NCI-H69 (cell line): ENCODE data around the gene MCHR1.
"Not testable (repeated sequence)": the region's sequence is repeated elsewhere in the genome, so short reads cannot be mapped to it uniquely, and the experiment has no call there.

Source experiments
- DNase-seq: peaks from one replicate; lab custom pipeline; 2025; lab: John Stamatoyannopoulos, UW

Gene MCHR1

DNA sequence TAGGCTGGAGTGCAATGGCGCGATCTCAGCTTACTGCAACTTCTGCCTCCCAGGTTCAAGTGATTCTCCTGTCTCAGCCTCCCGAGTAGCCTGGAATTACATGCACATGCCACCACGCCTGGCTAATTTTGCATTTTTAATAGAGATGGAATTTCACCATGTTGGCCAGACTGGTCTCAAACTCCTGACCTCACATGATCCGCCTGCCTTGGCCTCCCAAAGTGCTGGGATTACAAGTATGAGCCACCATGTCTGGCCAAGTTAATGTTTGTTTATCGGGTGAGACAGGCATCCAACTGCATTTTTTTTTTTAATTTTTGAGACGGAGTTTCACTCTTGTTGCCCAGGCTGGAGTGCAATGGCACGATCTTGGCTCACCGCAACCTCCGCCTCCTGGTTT is 22.6 kb upstream of the MCHR1 start:
- DNase-seq, result not testable (repeated sequence)

DNA sequence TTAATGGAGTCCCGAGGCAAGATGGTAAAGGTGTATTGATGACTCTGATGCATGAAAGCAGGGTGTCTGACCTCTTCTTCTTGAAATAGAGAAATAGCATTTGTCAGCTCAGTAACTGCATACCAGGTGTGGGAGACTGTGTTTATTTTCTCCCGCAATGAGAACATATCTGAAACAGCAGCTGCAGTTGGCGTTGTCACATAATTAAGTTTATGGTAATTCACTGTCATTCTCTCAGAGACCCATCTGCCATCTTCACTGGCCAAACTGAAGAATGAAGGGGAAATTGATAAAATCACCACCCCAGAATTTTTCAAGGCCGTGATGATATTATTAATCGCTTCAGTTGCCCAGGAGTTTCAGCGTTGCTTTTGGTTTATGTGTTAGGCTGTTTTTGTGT is 20.1 kb upstream of the MCHR1 start:
- peak; percentile 84 for DNase-seq

DNA sequence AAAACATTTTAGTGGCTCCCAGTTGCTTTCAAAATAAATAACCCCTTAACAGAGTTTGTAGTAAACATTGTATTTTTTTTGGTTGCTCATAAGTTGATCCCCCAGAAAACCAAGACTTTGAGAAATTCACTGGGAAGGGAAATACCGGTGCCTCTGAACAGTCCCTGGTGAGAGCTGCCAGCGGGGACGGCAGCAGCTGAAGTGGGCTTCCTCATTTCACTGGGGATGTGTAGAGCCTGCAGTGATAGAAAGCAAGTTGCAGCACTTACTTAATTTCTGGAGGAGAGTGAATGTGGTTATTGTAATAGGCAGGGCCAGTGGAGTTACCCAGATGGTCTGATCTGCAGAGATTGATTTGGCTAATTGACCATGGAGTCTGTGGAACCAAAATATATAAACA is 18.6 kb upstream of the MCHR1 start:
- DNase-seq, result no peak

DNA sequence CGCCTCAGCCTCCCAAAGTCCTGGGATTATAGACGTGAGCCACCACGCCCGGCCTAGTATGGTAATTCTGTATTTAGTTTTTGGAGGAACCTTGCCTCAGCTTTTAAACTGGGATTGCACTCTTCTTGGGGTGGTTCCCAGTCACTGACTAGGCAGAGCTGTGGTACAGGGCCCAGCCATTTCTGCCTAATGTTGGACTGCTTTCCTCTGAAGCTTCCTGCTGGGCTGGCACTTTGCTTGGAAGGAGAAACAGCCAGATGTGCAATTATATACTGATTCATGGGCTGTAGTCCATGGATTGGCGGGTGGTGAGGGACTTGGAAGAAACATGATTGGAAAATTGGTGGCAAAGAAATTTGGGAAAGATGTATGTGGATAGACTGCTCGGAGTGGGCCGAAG is 17.6 kb upstream of the MCHR1 start:
- DNase-seq, result no peak

DNA sequence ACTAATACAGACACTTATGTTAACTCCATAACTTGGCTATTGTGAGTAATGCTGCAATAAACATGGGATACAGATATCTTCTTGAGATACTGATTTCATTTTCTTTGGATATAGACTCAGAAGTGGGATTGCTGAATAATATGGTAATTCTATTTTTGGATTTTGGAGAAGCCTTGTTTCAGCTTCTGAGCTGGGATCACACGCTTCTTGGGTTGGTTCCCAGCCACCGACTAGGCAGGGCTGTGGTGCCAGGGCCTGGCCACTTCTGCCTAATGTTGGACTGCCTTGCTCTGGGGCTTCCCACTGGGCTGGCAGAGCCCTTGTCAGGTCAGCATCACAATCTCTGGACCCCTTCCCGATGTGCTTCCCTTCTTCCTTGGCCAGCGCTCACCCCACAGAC is 14.0 kb upstream of the MCHR1 start:
- DNase-seq, result no peak

DNA sequence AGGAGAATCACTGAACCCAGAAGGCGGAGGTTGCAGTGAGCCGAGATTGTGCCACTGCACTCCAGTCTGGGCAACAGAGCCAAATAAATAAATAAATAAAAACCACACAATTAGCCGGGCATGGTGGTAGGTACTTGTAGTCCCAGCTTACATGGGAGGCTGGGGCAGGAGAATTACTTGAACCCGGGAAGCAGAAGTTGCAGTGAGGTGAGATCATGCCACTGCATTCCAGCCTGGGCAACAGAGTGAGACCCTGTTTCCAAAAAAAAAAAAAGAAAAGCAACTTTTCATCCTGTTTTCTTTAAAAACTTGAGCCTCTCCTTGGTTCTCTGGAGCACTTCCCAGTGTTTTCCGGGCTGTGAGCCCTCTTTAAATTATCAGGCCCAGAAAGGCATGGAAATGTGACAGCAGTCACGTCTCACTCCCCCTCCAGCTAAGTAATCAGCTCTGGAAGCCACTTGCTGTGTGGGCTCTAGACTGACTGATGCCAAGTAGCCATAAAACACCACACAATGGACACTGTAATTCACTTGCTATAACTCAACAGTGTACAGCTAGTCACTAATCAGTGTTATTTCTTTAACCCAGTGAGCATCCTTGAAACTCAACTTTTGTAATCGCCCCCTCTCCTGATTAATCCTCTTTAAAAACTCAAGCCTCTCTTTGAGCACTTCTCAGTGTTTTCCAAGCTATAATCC is 13.0 kb upstream of the MCHR1 start:
- peak; percentile 60 for DNase-seq

DNA sequence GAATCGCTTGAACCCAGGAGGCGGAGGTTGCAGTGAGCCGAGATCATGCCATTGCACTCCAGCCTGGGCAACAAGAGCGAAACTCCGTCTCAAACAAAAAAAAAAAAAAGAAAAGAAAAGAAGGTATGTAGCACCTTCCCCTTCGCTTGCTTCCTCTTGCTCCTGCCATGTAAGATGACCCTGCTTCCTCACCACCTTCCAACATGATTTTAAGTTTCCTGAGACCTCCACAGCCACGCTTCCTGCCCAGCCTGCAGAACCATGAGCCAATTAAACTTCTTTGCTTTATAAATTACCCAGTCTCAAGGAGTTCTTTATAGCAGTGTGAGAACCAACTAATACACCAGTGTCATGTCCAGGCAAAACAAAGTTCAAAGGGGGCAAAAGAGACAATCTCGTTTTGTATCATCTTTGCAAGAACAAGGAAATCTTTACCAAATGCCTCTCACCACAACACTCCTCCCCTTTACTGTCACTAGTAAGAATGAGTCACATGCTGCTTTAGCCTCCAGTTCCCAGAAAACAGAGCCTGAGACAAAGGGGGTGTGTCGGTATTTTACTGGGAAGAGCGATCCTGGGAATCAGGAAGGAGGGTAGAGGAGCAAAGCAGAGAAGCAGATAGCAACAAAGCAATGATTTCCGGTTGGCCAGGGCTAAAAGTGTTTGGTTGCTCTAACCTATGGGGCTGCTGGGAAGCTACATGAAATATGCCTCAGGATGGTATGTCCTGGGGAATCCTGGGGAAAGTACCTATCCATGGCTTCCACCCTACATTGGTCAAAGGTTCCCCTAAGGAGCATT is 10.5 kb upstream of the MCHR1 start:
- DNase-seq, result no peak

DNA sequence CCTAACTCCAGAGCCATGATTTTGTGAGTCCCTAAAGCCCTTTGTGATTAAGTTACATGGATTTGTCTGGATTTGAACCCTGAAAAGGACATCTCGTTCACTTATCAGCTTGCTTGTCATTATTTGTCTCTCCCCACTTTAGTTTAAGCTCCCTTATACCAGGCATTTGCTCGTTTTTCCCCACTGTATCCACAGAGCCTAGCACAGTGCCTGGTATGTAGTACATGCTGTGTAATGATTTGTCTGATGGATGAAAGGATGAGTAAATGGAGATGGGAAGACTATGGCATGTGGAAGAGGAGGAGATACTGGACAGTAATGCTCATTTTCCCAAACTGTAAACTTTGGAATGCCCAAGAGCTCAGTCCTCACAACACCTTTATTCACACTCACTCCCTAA is 9.2 kb upstream of the MCHR1 start:
- no peak for DNase-seq

DNA sequence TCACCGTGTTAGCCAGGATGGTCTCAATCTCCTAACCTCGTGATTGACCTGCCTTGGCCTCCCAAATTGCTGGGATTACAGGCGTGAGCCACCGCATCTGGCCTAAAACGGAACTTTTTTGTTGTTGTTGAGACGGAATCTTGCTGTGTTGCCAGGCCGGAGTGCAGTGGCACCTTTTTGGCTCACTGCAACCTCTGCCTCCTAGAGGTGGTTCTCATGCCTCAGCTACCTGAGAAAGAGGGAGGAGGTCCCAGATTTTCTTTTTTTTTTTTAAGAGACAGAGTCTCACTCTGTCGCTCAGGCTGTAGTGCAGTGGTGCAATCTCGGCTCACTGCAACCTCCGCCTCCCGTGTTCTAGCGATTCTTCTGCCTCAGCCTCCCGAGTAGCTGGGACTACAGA is 7.9 kb upstream of the MCHR1 start:
- no peak for DNase-seq

DNA sequence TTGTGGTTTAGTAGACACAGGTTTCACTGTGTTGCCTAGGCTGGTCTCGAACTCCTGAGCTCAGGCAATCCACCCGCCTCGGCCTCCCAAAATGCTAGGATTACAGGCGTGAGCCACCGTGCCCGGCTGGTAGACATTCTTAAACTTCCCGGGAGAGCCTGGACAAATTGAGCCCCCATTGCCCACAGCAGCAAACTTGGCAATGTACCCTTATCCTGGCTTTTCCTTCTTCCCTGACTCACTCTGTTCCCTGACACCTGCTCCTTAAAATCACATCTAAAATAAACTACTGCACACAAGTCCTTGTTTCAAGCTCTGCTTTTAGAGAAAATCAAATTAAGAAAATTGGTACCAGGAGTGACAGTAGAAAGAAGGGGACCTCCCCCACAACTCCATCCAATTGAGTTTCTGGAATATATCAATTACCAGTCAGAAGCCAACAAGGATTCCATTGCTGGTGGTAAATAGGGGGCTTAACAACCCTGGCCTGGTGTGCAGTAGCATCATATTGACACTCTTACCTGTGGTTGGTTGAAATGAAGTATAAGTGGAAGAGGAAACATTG is 7.4 kb upstream of the MCHR1 start:
- DNase-seq, result no peak

DNA sequence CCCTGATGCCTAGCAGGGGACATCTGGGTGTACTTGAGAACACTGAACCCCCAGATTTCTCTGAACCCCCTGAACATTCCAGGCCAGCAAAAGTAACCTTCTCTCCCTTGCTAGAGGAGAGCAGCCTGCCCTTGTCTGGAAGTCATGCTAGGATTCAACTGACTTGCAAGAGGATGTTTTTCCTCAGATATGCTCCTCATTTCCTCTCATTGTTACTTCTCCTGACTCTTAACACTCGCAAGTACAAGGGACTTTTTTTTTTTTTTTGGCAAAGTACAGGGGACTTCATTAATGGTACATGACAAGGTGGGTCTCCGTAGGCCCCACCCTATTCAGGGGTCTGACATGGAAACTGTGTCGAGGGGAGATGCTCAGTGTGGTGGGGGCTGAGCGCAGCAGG is 6.3 kb upstream of the MCHR1 start:
- no peak for DNase-seq

DNA sequence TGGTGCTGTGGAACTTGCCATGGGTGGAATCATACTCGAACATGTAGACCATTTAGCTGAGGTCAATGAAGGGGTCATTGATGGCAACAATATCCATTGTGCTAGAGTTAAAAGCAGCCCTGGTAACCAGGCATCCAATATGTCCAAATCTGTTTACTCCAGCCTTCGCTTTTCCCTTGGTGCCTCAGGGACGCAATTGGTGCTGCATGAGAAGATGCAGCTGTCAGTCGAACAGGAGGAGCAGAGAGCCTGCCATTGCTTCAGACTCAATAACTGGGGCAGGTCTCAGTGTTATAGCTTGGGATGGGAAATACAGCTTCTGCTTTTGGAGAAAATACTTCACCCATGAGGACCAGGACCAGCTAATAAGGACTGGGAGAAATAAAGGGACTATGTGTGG is 5.0 kb upstream of the MCHR1 start:
- DNase-seq, result no peak

DNA sequence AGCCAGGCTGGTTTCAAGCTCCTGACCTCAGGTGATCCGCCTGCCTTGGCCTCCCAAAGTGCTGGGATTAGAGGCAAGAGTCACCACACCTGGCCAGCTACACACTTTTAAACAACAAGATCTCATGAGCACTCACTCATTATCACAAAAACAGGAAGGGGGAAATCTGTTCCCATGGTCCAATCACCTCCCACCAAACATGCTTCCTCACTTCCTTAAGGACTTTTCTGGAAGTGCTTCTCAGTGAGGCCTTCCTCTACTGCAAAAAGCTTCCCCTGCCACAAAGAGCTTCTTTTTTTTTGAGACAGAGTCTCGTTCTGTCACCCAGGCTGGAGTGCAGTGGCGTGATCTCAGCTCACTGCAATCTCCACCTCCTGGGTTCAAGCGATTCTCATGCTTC is 3.1 kb upstream of the MCHR1 start:
- not testable (repeated sequence) for DNase-seq

DNA sequence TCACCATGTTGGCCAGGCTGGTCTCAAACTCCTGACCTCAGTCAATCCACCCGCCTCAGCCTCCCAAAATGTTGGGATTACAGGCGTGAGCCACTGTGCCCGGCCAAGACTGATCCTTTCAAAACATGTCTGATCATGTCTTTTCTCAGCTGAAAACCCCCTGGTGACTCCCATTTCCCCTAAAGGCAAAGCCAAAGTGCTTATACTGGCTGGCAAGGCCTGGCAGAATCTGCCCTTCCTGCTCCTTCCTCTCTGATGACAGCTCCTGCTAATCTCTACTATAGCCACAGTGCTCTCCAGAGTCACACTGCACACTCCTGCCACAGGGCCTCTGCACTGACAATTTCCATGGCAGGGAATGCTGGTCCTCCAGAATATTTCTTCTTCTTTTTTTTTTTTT is 2.6 kb upstream of the MCHR1 start:
- peak; percentile 88 for DNase-seq

DNA sequence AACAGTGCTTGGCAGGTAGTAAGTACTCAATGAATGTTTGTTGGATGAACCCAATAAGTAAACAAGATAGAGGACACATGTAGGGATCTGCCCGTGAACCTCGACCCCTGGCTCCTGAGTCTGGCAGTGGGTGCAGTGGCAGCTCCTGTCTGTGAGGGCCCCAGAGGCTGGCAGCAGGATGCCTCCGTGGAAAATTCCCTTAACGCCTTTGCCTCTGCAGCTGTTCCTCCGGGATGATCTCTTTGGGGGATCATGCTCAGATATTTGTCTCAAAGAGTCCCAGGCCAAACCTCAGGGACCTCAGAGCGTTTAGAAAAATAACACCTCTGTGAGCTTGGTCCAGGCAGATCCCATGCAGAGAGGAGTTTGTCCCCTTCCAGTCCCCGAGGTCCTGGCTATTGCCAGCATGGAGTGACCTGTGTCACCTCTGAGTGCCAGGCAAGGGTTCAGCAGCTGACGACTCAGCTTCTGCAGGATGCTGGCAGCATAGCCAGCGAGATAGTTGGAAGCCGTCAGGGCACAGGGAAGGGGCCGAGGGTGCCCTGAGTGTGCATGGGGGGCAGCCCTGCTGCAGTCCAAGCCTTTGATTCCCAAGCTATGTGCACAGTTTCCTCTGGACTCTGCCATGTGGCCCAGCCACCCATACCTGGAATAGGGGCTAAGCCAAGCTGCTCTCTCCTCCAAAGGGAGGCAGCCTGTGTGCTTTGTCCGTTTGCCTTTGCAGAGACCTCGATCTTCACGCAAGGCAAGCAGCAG is 613 bp upstream of the MCHR1 start:
- DNase-seq, result no peak

DNA sequence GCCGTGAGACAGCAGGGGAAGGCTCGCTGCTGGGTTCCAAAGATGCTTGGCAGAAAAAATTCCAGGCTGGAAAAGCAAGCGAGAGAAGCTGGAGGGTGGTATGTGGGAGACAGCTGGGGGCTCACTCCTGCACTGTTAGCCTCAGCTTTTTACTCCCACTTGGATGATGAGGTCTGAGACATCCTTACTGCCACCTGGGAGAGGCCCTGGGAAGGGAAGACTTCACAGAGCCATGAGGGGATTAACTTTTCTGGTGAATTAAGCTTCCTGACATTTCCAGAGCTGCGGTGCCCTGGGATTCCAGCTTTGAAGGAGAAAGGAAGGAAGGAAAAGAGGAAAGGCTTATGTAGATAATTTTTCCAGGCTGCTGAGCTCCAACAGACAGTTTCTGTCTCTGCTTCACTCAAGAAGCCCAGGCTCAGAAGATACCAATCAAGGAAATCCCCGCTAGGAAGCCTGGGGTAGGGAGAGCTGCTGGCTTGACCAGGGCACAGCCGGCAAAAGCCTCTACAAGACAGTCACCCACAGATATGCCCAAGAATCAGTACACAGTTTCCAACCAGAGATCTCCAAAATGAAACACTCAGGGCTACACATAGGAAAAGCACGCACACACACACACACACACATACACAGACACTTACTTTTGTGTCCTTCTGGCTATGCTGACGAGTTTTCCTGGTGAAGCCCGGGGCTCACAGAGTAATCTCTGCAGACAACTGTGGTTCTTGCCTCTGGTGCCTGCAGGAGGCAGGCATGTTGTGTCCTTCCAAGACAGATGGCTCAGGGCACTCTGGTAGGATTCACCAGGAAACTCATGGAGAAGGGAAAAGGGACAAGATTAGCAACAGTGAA is 907 bp downstream of the MCHR1 start:
- DNase-seq, result peak; percentile 64

DNA sequence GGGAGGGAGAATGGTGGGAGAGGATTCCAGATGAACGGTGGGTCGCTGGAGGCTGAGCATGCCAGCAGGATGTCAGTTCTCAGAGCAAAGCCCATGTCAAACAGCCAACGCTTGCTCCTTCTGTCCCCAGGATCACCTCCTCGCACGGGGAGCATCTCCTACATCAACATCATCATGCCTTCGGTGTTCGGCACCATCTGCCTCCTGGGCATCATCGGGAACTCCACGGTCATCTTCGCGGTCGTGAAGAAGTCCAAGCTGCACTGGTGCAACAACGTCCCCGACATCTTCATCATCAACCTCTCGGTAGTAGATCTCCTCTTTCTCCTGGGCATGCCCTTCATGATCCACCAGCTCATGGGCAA is 1.5 kb downstream of the MCHR1 start:
- no peak for DNase-seq

DNA sequence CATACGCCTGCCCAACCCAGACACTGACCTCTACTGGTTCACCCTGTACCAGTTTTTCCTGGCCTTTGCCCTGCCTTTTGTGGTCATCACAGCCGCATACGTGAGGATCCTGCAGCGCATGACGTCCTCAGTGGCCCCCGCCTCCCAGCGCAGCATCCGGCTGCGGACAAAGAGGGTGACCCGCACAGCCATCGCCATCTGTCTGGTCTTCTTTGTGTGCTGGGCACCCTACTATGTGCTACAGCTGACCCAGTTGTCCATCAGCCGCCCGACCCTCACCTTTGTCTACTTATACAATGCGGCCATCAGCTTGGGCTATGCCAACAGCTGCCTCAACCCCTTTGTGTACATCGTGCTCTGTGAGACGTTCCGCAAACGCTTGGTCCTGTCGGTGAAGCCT is 2.2 kb downstream of the MCHR1 start:
- no peak for DNase-seq

DNA sequence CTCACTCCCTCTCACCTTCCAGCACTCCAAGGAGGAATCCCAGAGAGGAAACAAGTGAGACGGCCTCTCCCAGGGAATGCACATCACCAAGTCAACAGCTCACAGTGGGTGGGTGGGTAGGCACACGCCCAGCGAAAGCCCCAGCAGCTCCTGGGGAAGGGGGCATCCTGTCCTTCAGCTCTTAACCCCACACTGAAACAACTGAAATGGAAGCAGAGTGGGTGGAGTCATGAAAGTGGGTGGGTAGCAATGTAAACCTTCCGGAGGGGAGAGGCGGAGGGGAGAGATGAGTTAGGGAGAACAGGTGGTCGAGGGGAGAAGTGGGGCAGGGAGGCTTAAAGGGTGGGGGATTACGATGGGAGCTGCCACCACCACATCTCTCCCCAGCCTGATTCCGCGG is 5.4 kb downstream of the MCHR1 start:
- DNase-seq, result peak; percentile 83

DNA sequence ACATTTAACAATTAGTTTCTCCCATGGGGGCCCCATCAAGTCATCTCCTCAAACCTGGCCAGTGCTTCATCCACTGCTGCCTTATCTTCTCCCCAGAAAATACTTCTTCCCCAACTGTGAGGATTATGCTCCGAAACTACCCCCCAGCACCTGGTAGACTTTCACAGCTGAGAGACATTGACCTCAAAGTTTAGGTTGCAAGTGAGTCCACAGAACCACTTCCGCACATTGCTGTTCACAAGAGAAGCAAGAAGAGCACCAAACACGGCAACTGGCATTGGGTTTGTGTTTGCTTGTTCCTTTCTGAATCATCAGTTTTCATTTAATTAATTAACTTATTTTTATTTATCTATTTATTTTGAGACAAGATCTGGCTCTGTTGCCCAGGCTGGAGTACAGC is 6.1 kb downstream of the MCHR1 start:
- DNase-seq, result no peak

DNA sequence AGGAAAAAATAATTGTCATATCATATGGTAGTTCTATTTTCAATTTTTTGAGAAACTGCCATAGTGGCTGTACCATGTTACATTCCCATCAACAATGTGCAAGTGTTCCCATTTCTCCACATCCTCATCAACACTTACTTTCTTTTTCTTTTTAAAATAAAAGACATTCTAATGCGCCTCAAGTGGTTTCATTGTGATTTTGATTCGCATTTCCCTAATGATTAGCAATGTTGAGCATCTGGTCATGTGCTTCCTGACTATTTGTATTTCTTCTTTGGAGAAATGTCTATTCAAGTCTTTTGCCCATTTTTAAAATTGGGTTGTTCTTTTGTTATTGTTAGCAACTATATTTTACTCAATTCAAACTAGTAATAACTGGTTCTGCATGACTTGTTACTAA is 8.4 kb downstream of the MCHR1 start:
- DNase-seq, result no peak

DNA sequence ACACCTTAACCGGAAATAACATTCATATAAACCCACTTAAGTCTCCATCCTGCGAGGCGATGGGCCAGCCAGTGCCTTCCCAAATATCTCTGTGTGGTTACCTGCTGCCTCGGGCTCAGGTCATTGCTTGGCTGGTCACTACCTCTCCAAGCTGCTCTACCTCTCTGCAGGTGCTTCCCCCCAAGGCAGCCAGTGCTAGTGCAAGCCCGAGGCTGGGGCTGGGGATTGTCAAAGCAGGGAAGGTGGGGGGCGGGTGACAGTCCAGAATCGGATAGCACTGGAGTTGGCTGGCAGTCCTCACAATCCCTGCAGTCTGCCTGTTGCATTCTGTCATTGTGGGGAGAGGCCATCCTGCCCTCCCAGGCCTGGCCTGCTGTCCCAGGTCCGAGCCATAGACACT is 11.1 kb downstream of the MCHR1 start:
- no peak for DNase-seq
